Sigmoid colon (tissue), 4 donors: ENCODE results near the gene EFHB.

Experiments used
- POLR2AphosphoS5 ChIP-seq, 4 donors: sonication (generic); formaldehyde crosslinking; IDR thresholded peaks; one replicate each; pipeline ENCODE4 v1.6.1; 2017; ENCODE audit warnings: antibody characterized with exemption in 4 of 4
- TF ChIP-seq, protein P1 (sequence below), 4 experiments: fragments of 450-650 bp in 3 of 4; fragments of 200-600 bp in 1 of 4; IDR thresholded peaks; one replicate each; pipeline ENCODE4 v1.5.1; 2016 to 2019; ENCODE audit warnings: antibody characterized with exemption in 4 of 4, mild to moderate bottlenecking in 3 of 4, moderate library complexity in 2 of 4

DNA sequence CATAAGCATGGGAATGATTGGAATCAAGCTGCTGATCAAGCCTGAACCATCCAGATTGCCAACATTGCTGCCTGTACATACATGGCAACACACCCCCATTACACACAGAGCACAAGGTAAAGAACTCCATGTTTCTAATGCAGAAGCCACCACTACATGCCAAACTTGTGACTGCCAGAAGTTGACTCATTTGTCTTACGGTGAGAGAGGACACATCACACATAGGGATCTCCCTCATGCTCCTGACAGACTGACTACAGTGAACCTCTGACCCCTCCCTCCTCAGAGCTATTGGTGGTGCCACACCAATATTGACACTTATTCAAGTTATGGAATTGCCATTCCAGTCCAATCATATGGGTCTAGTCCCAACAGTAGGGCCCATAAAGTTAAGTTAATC, 42.3 kb downstream of the EFHB start:
- no peak for TF ChIP-seq POLR2AphosphoS5 (IDR thresholded peaks at IDR 0.05)
- TF ChIP-seq, protein P1, sequence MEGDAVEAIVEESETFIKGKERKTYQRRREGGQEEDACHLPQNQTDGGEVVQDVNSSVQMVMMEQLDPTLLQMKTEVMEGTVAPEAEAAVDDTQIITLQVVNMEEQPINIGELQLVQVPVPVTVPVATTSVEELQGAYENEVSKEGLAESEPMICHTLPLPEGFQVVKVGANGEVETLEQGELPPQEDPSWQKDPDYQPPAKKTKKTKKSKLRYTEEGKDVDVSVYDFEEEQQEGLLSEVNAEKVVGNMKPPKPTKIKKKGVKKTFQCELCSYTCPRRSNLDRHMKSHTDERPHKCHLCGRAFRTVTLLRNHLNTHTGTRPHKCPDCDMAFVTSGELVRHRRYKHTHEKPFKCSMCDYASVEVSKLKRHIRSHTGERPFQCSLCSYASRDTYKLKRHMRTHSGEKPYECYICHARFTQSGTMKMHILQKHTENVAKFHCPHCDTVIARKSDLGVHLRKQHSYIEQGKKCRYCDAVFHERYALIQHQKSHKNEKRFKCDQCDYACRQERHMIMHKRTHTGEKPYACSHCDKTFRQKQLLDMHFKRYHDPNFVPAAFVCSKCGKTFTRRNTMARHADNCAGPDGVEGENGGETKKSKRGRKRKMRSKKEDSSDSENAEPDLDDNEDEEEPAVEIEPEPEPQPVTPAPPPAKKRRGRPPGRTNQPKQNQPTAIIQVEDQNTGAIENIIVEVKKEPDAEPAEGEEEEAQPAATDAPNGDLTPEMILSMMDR (IDR thresholded peaks at IDR 0.05): no peak
